GM19397 (cell line): ENCODE results near the gene TULP3.

Experiments
- ATAC-seq: cut with Tn5 transposase; IDR thresholded peaks from one replicate; pipeline ENCODE4 v1.9.1; 2021; ENCODE audit warnings: mild to moderate bottlenecking, moderate library complexity; ENCODE audit not compliant: unreplicated experiment

The TULP3 gene

DNA sequence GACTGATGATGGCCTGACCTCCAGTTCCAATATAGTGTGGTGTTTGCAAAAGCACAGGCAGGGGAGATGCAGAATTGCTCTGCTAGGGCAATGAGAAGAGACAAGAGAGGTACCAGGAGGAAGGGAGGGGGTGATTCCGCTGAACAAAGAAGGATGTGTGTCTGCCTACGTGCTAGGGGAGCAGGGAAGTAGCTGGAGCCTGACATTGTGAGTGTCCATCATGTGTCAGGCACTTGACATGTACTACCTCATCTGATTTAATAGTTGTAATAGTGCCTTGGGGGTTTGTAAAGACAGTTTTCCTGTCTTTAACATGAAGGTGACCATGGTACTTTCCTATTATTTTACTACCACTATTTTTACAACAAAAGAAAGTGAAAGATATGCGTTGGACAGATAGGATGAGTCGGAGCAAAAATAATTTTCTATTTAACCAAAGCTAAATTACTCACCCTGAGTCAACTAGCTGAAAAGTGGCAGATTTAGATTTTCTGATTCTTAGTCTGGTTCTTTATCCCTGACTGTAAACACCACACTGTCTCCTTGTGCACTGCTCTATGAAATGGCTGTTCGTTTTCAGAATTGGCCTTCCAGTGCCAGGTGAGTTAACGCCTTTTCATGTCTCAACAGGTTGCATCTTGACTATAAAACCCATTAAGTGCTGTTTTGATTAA, 34.8 kb downstream of the TULP3 start:
- no peak for ATAC-seq

DNA sequence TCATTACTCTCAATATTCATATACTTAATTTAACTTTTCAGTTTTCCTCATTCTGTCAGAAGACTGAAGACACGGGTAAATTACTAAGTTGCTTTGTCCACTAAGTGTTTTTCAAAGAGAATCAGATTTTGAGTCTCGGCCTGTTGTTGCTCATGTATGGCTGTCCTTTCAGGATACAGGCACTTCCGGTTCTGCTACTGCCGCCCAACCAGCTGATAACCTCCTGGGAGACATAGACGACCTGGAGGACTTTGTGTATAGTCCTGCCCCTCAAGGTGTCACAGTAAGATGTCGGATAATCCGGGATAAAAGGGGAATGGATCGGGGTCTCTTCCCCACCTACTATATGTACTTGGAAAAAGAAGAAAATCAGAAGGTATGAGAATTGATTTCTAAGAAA, 40.2 kb downstream of the TULP3 start:
- no peak for ATAC-seq

GRCh38 chr12:2933586-2933985, 42.9 kb downstream of the TULP3 start:
- no peak for ATAC-seq

- no peak for ATAC-seq
These were observed 43.7 kb downstream of the TULP3 start for GRCh38 chr12:2934371-2934770.

DNA sequence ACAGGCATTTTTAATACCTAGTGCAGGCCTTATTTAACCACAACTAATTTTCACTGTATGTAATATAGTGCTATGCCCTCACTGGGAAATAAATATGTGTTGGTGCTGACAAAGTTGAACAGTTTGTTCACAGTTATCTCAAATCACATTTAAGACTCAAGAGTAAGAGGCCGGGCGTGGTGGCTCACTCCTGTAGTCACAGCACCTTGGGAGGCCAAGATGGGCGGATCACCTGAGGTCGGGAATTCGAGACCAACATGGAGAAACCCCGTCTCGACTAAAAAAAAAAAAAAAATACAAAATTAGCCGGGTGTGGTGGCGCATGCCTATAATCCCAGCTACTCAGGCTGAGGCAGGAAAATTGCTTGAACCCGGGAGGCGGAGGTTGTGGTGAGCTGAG, 45.6 kb downstream of the TULP3 start:
- ATAC-seq: no peak

DNA sequence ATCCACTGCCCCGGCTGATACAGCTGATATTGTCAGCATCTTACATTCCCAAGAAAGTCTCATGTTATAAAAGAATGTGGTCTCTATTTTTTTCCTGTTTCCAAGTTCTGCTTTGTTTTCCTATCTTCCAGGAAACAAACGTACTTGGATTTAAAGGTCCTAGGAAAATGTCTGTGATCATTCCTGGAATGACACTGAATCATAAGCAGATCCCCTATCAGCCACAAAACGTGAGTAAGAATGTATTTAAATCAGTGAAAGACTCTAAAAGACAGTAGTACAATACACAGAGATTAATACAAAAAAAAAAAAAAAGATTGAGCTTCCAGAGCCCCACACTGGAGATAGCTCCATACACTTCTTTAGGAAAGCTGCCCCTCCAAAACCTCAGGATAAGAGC, 46.8 kb downstream of the TULP3 start:
- ATAC-seq: no peak

- no peak for ATAC-seq
These were observed 48.5 kb downstream of the TULP3 start for GRCh38 chr12:2939191-2939590.

- ATAC-seq: no peak
These were observed 49.9 kb downstream of the TULP3 start for GRCh38 chr12:2940564-2940963.

GRCh38 chr12:2941524-2941923, 50.8 kb downstream of the TULP3 start:
- no peak for ATAC-seq

DNA sequence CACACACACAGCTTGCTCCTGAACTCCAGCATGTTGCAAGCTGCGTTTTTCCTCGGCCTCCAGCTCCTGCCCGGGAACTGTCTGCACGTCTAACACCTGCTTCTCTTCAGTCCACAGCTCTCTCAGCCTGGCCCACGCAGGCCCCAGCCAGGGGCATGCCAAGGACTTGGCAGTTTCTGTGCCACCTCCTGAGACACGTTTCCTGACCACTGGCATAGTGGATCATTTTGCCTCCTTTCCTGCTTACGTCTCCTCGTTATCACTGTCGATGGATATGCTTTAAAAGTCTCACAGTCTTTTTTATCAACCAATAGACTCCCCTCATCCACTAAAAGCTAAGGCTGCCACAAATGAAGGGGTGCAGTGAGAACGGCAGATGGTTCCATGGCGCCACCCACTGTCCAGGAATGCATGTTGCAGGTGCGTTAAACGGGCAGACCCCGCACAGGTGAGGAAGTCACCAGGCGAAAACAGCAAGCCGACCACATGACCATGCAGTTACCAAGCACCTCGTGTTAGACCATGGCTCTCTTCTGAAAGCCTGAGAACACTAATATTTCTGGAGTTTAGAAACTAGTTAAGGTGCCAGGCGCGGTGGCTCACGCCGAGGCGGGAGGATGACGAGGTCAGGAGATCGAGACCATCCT, 53.8 kb downstream of the TULP3 start:
- ATAC-seq: no peak

DNA sequence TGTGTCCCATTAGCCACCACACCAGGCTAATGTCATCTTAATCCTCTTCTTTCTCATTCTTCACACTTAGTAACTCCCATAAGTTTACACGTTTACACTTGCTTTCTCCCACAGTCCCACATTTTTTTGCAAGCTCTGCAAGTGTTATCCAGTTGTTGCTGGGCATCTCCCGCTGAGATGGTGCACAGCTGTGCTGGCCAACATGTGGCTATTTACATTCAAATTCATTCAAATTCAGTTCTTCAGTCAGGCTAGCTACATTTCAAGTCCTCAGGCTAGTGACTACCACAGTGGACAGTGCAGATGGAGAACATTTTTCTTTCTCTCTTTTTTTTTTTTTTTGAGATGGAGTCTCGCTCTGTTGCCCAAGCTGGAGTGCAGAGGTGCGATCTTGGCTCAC, 58.7 kb downstream of the TULP3 start:
- ATAC-seq: no peak

DNA sequence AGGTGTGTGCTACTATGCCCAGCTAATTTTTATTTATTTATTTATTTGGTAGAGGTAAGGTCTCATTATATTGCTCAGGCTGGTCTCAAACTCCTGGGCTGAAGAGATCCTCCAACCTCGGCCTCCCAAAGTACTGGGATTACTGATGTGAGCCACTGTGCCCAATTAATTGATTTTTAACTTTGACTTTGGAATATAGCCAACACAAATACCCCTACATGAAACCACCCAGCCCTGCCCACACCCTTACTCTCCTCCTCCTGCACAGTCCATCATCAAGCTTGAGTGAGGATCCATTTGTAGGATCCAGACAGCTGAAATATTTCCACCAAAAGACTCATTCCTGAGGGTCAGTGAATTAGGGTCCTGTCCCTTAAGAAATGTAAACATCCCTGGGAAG, 65.2 kb downstream of the TULP3 start:
- ATAC-seq: no peak

GRCh38 chr12:2957816-2958431, 67.2 kb downstream of the TULP3 start:
- ATAC-seq: no peak

GRCh38 chr12:2958432-2959191, 67.9 kb downstream of the TULP3 start:
- ATAC-seq: no peak

- no peak for ATAC-seq
These were observed 68.5 kb downstream of the TULP3 start, which contains the start of gene TEAD4 for GRCh38 chr12:2959192-2959504. Gene TEAD4, plus strand, starts transcription at chr12:2959397.

GRCh38 chr12:2959505-2960389, 69.1 kb downstream of the TULP3 start:
- no peak for ATAC-seq

DNA sequence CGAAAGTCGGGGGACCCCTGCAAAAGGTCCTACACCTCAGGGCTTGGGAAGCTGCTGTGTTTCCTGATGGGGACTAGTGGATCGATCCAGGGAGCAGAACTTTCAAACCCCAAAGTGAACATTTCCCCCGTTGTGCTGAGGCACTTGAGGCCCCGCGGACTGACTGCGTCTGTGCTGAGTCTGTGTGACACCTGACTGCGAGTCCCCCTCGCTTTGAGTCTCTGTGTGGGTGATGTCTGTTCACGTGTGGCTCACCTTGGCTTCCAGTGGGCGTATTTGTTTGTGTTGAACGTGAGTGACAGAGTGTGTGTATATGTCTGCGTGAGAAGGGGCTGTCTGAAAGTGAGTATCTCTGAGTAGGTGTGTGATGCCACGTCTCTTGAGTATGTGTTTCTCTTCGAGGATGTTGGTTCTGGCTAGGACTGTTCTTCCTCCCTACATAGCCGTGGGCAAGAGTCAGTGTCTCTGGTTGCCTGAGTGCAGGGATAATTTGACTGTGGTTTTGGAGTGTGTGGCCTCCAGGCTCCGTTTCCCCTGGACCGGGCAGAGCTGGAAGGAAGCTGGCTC, 69.8 kb downstream of the TULP3 start:
- no peak for ATAC-seq

GRCh38 chr12:2960996-2961616, 70.4 kb downstream of the TULP3 start:
- no peak for ATAC-seq

DNA sequence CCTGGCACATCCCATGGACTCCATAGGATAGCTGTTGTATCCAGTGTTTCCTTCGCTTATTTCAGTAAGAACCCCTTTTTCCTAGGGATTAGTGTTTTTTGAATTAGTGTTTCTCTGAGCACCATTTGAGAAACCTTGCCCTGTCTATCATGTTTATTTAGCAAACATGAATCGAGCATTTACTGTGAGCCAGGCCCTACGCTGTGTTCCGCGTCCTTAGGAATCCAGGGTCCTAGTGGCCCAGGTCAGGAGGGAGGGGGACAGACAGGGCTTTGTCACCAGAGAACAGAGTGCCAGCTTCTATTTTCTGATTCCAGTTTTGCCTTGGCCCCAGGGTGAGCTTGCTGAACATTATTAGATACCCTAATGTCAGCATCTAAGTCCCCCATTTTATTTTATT, 71.0 kb downstream of the TULP3 start:
- ATAC-seq: no peak

DNA sequence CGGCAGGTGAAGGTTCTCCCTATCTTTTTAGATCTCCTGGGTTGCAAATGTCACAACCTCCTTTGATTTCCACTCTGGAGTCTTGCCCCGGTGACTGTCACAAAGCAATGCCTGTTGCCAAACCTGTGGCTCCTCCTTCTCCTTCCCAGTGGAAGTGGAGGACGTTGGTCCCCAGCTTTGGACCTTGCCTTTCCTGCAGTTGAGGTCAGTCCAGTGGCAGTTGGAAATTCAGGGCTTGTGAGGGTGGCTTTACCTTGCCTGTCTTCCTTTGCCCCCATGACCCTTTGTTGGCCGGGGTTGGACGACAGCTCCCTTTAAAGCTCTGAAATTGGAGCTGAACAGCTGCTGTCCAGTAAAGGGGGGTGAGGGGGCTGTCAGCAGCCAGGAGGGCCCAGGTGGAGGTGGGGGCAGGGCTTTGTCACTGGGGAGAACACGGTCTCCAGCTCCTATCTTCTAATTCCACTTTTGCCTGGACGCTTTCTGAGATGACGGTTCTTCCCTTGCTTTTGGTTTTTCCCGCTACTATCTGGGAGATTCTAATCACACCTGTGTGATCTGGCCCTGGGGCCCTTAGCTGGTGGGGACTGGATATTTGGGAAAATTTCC, 72.6 kb downstream of the TULP3 start:
- no peak for ATAC-seq
